H54 (cell line): ENCODE measurements around the gene MRPL54.
A peak's percentile ranks its signal among the peaks of the same experiment; 100 is the strongest.

Source experiments
- DNase-seq: peaks from one replicate; pipeline ENCODE4 v3.0.0; 2011; ENCODE audit warnings: low spot score, mixed read lengths; ENCODE audit not compliant: insufficient read length
- FAIRE-seq: peaks from 3 replicates; lab custom pipeline; 2011; peaks lifted over from hg19 to GRCh38; lab: Jason Lieb, UNC
- POLR2A ChIP-seq: IDR thresholded peaks from 2 replicates; pipeline ENCODE4 v1.6.1; 2011; ENCODE audit warnings: low read depth, mild to moderate bottlenecking, low read length

Gene MRPL54

GRCh38 chr19:3733549-3734309 is 28.8 kb upstream of the MRPL54 start:
- DNase-seq: no peak
- TF ChIP-seq POLR2A: no peak
- no peak for FAIRE-seq

- no peak for FAIRE-seq
- DNase-seq: no peak
- no peak for TF ChIP-seq POLR2A
Measured at GRCh38 chr19:3734310-3734600, 28.2 kb upstream of the MRPL54 start.

GRCh38 chr19:3736106-3736724 is 26.3 kb upstream of the MRPL54 start:
- no peak for TF ChIP-seq POLR2A
- FAIRE-seq: no peak
- no peak for DNase-seq

GRCh38 chr19:3737487-3738205 is 24.8 kb upstream of the MRPL54 start:
- TF ChIP-seq POLR2A: no peak
- no peak for FAIRE-seq
- DNase-seq: no peak

GRCh38 chr19:3738477-3739220 is 23.8 kb upstream of the MRPL54 start:
- TF ChIP-seq POLR2A: no peak
- FAIRE-seq (no peak), DNase-seq (no peak)

GRCh38 chr19:3740431-3740830 is 22.1 kb upstream of the MRPL54 start:
- no peak for DNase-seq
- FAIRE-seq: no peak
- TF ChIP-seq POLR2A: no peak

- FAIRE-seq: peak; percentile 41
- TF ChIP-seq POLR2A: no peak
- peak; percentile 63 for DNase-seq
Measured at GRCh38 chr19:3743486-3743885, 19.0 kb upstream of the MRPL54 start.

GRCh38 chr19:3745363-3746045 is 17.0 kb upstream of the MRPL54 start:
- no peak for DNase-seq
- FAIRE-seq: no peak
- no peak for TF ChIP-seq POLR2A

GRCh38 chr19:3746371-3747056 is 16.0 kb upstream of the MRPL54 start:
- TF ChIP-seq POLR2A: no peak
- FAIRE-seq: no peak
- no peak for DNase-seq

GRCh38 chr19:3748965-3749364 is 13.5 kb upstream of the MRPL54 start:
- DNase-seq (no peak), FAIRE-seq (no peak)
- TF ChIP-seq POLR2A: no peak

- DNase-seq (no peak), FAIRE-seq (no peak)
- TF ChIP-seq POLR2A: no peak
Measured at GRCh38 chr19:3750211-3750610, 12.3 kb upstream of the MRPL54 start.

- no peak for TF ChIP-seq POLR2A
- DNase-seq (no peak), FAIRE-seq (no peak)
Measured at GRCh38 chr19:3751236-3751635, 11.2 kb upstream of the MRPL54 start.

GRCh38 chr19:3752492-3752891 is 10.0 kb upstream of the MRPL54 start:
- no peak for TF ChIP-seq POLR2A
- FAIRE-seq (no peak), DNase-seq (no peak)
